Peyer's patch (tissue), 4 donors: ENCODE measurements around the gene KRTAP4-2. TPM values are rescaled to one million over a fixed set of nuclear protein-coding genes. Genes with fewer than 3 reads are reported as not detected.
"Not testable (repeated sequence)": the region's sequence is repeated elsewhere in the genome, so short reads cannot be mapped to it uniquely, and the experiment has no call there.

Source experiments
- DNase-seq, 3 donors: peaks; one replicate each; pipeline ENCODE4 v3.0.0-alpha.2; 2017 to 2019
- H3K27ac ChIP-seq, 4 donors: fragments of 200-600 bp; sonication (generic); one replicate each; pipeline ENCODE4 v1.5.1; 2016 to 2019
- H3K27me3 ChIP-seq, 2 donors: fragments of 200-600 bp; sonication (generic); one replicate each; pipeline ENCODE4 v1.5.1; 2019
- H3K36me3 ChIP-seq, 3 donors: fragments of 200-600 bp; sonication (generic); one replicate each; pipeline ENCODE4 v1.5.1; 2016 to 2019
- H3K4me1 ChIP-seq, 4 donors: fragments of 200-600 bp; sonication (generic); one replicate each; pipeline ENCODE4 v1.5.1; 2016 to 2019
- H3K4me3 ChIP-seq, 4 donors: fragments of 200-600 bp; sonication (generic); 1 replicate in 3 of 4; 2 replicates in 1 of 4; pipeline ENCODE4 v1.5.1; 2016 to 2019; ENCODE audit warnings: mild to moderate bottlenecking in 1 of 4
- H3K9me3 ChIP-seq, 4 donors: fragments of 200-600 bp; sonication (generic); one replicate each; pipeline ENCODE4 v1.5.1; 2016 to 2019; ENCODE audit warnings: mild to moderate bottlenecking in 1 of 4
- CTCF ChIP-seq, 6 experiments: fragments of 450-650 bp in 4 of 6; fragments of 200-600 bp in 2 of 6; sonication (generic) in 1 of 6; IDR thresholded peaks; one replicate each; pipeline ENCODE4 v1.5.1; 2017 to 2019; ENCODE audit warnings: antibody characterized with exemption in 6 of 6, mild to moderate bottlenecking in 3 of 6, moderate library complexity in 1 of 6
- POLR2A ChIP-seq, 2 donors: fragments of 450-650 bp; IDR thresholded peaks; one replicate each; pipeline ENCODE4 v1.5.1; 2017; ENCODE audit warnings: antibody characterized with exemption in 2 of 2, mild to moderate bottlenecking in 2 of 2, moderate library complexity in 2 of 2
- total RNA-seq, 4 donors: library from RNA; depleted of rRNA; stranded (reverse); fragments of >200 nt; gene quantifications; one replicate each; pipeline ENCODE4 v1.1.0, GENCODE V29; 2016

The KRTAP4-2 gene
- not detected for total RNA-seq

- Histone ChIP-seq H3K27me3 (no peaks in the 10 kb centered on the region), H3K4me1 (peaks cover 0 to 2% (median 0%) of the 10 kb centered on the region in 4 donors), H3K4me3 (no peak within 1 kb of the TSS), H3K27ac (no peak within 1 kb of the TSS), H3K9me3 (no peaks in the 10 kb centered on the region), H3K36me3 (no peaks in the 10 kb centered on the region)
- TF ChIP-seq POLR2A (IDR thresholded peaks at IDR 0.05) (no peak), CTCF (IDR thresholded peaks at IDR 0.05) (no peak)
- DNase-seq, result no peak
These were observed at the start of gene KRTAP4-2 for GRCh38 chr17:41177727-41178271. KRTAP4-2 (minus strand) TSS chr17:41178221; CDS start chr17:41178164, 57 bp downstream.

GRCh38 chr17:41226598-41227095, 48.6 kb upstream of the KRTAP4-2 start, which contains the start of gene KRTAP9-2:
KRTAP9-2 (plus strand) TSS chr17:41226648; CDS start chr17:41226655, 7 bp downstream.
- not testable (repeated sequence) for H3K9me3 ChIP-seq, H3K36me3 ChIP-seq, H3K4me3 ChIP-seq, H3K27ac ChIP-seq, DNase-seq, H3K27me3 ChIP-seq, H3K4me1 ChIP-seq

GRCh38 chr17:41226051-41226450, 48.0 kb upstream of the KRTAP4-2 start:
- DNase-seq, result no peak
- TF ChIP-seq CTCF (IDR thresholded peaks at IDR 0.05) (no peak), POLR2A (IDR thresholded peaks at IDR 0.05) (no peak)
- Histone ChIP-seq H3K9me3 (no peaks in the 10 kb centered on the region), H3K4me3 (no peak overlapping the region), H3K27ac (no peak overlapping the region), H3K4me1 (no peaks in the 10 kb centered on the region), H3K27me3 (no peaks in the 10 kb centered on the region), H3K36me3 (no peaks in the 10 kb centered on the region)

- no peaks in the 10 kb centered on the region for H3K27me3 ChIP-seq
- no peak for TF ChIP-seq POLR2A (IDR thresholded peaks at IDR 0.05)
- no peak for TF ChIP-seq CTCF (IDR thresholded peaks at IDR 0.05)
- no peak for DNase-seq
- H3K4me1 ChIP-seq, result no peaks in the 10 kb centered on the region
- no peaks in the 10 kb centered on the region for H3K36me3 ChIP-seq
- no peak overlapping the region for H3K27ac ChIP-seq
- H3K4me3 ChIP-seq, result no peak overlapping the region
- no peaks in the 10 kb centered on the region for H3K9me3 ChIP-seq
These were observed 45.8 kb upstream of the KRTAP4-2 start for GRCh38 chr17:41223821-41224220.

- H3K36me3 ChIP-seq, result no peaks in the 10 kb centered on the region
- no peak overlapping the region for H3K27ac ChIP-seq
- no peaks in the 10 kb centered on the region for H3K9me3 ChIP-seq
- H3K27me3 ChIP-seq, result no peaks in the 10 kb centered on the region
- DNase-seq, result no peak
- no peak overlapping the region for H3K4me3 ChIP-seq
- no peaks in the 10 kb centered on the region for H3K4me1 ChIP-seq
- TF ChIP-seq CTCF (IDR thresholded peaks at IDR 0.05) (no peak), POLR2A (IDR thresholded peaks at IDR 0.05) (no peak)
These were observed 37.7 kb upstream of the KRTAP4-2 start for GRCh38 chr17:41215681-41216080.

GRCh38 chr17:41212524-41213169, 34.6 kb upstream of the KRTAP4-2 start:
- peak in 1 of 3 donors; percentile 49 for DNase-seq
- Histone ChIP-seq H3K4me1 (no peaks in the 10 kb centered on the region), H3K36me3 (no peaks in the 10 kb centered on the region), H3K9me3 (no peaks in the 10 kb centered on the region), H3K27ac (no peak overlapping the region), H3K27me3 (no peaks in the 10 kb centered on the region), H3K4me3 (no peak overlapping the region)
- no peak for TF ChIP-seq POLR2A (IDR thresholded peaks at IDR 0.05)
- TF ChIP-seq CTCF (IDR thresholded peaks at IDR 0.05), result no peak
